ENCODE measurements around the gene TASOR. TPM values are rescaled to one million over a fixed set of nuclear protein-coding genes. Genes with fewer than 3 reads are reported as not detected.

TASOR gene
- total and polyA plus RNA-seq, 9 of the 15 experiments (the other 6 are each of a cell fraction or from before 2014, with no cell fraction given), result 16.4 to 68.7 (median 33.7) TPM

GRCh38 chr3:56682462-56683121 lies 473 bp downstream of the TASOR start (continued):
- peak; percentile 89 for TF ChIP-seq RBFOX2 (IDR thresholded peaks at IDR 0.05; ENCODE audit: low read depth, low read length)
- 0 out of 2 replicates have a peak, but pooled peaks have one; percentile 38 for TF ChIP-seq POLR2AphosphoS5 (IDR thresholded peaks at IDR 0.05; ENCODE audit: control insufficient read depth, insufficient read depth, low read depth, low read length)
- no peak for TF ChIP-seq RAD51 (IDR thresholded peaks at IDR 0.05; ENCODE audit: borderline replicate concordance, low read depth)
- peak; percentile 25; the same call in 1 of the 2 replicates for TF ChIP-seq CXXC5 (CRISPR knock-in tag; IDR thresholded peaks at IDR 0.05)
- TF ChIP-seq ZNF121 (CRISPR knock-in tag; conservative IDR thresholded peaks at IDR 0.05), result no peak
- TF ChIP-seq MYC (IDR thresholded peaks at IDR 0.05; ENCODE audit: low read depth, low read length), result 0 out of 2 replicates have a peak, but pooled peaks have one; percentile 20
- TF ChIP-seq MYC (CRISPR knock-in tag; IDR thresholded peaks at IDR 0.05; ENCODE audit: borderline replicate concordance, low read depth), result no peak; the same call in 1 of the 2 replicates
- peak in 1 of 2 experiments; percentile 4 for TF ChIP-seq E2F6 (IDR thresholded peaks at IDR 0.05; ENCODE audit: borderline replicate concordance in 1 of 2, extremely low read depth in 1 of 2, insufficient read depth in 1 of 2, insufficient read length in 1 of 2, low read depth in 1 of 2, low read length in 1 of 2, poor library complexity in 1 of 2, severe bottlenecking in 1 of 2)
- TF ChIP-seq POLR2A (conservative IDR thresholded peaks at IDR 0.05), result peak; percentile 80
- TF ChIP-seq NFRKB (IDR thresholded peaks at IDR 0.05; ENCODE audit: low read depth), result peak; percentile 85; the same call in 1 of the 2 replicates
- TF ChIP-seq E2F8 (IDR thresholded peaks at IDR 0.05; ENCODE audit: low read depth, partially characterized antibody), result no peak
- no peak; the same call in 1 of the 2 replicates for TF ChIP-seq POLR2H (tag; IDR thresholded peaks at IDR 0.05; ENCODE audit: low read depth)
- TF ChIP-seq MNT (conservative IDR thresholded peaks at IDR 0.05), result peak in 1 of 2 experiments; percentile 58; a peak in 2 of 4 replicates
- TF ChIP-seq ETV1 (tag; conservative IDR thresholded peaks at IDR 0.05; ENCODE audit: low read depth), result no peak
- TF ChIP-seq PCBP1 (IDR thresholded peaks at IDR 0.05; ENCODE audit: low read depth, low read length, poor library complexity, severe bottlenecking), result peak; percentile 69
- 0 out of 4 replicates have a peak, but pooled peaks of 1 of the 2 experiments have one; percentile 20 for TF ChIP-seq ZMIZ1 (IDR thresholded peaks at IDR 0.05; ENCODE audit: low read depth in 2 of 2, low read length in 2 of 2)
- TF ChIP-seq POLR2G (IDR thresholded peaks at IDR 0.05; ENCODE audit: low read depth, low read length), result peak; percentile 85
